Stimulated activated CD8-positive, alpha-beta memory T cell treated with anti-CD3 and anti-CD28 coated beads, Interleukin-2, amount 100 ng/mL, for 48 hours (primary cell): ENCODE results near the gene RPL27.
"Not testable (repeated sequence)": the region's sequence is repeated elsewhere in the genome, so short reads cannot be mapped to it uniquely, and the experiment has no call there.

Source experiments
- DNase-seq, 2 donors: peaks; one replicate each; pipeline ENCODE4 v3.0.0-alpha.2; 2020; ENCODE audit warnings: low read depth in 2 of 2

Gene RPL27

GRCh38 chr17:42993913-42994312 lies 4.3 kb upstream of the RPL27 start:
- DNase-seq, result not testable (repeated sequence)

- DNase-seq, result no peak
These were observed 732 bp upstream of the RPL27 start for GRCh38 chr17:42997390-42997983.

- no peak for DNase-seq
These were observed 845 bp downstream of the RPL27 start for GRCh38 chr17:42999003-42999525.

DNA sequence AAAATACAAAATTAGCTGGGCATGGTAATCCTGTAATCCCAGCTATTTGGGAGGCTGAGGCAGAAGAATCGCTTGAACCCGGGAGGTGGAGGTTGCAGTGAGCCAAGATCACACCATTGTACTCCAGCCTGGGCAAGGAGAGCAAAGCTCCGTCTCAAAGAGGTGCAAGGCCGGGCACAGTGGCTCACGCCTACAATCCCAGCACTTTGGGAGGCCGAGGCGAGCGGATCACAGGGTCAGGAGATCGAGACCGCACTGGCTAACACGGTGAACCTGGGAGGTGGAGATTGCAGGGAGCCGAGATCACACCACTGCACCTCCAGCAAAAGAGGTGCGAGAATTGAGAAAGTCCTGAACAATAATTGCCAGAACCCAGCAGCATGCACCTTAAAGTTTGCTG lies 2.7 kb downstream of the RPL27 start:
- not testable (repeated sequence) for DNase-seq

- DNase-seq, result no peak
These were observed 5.4 kb downstream of the RPL27 start for GRCh38 chr17:43003542-43004172.

DNA sequence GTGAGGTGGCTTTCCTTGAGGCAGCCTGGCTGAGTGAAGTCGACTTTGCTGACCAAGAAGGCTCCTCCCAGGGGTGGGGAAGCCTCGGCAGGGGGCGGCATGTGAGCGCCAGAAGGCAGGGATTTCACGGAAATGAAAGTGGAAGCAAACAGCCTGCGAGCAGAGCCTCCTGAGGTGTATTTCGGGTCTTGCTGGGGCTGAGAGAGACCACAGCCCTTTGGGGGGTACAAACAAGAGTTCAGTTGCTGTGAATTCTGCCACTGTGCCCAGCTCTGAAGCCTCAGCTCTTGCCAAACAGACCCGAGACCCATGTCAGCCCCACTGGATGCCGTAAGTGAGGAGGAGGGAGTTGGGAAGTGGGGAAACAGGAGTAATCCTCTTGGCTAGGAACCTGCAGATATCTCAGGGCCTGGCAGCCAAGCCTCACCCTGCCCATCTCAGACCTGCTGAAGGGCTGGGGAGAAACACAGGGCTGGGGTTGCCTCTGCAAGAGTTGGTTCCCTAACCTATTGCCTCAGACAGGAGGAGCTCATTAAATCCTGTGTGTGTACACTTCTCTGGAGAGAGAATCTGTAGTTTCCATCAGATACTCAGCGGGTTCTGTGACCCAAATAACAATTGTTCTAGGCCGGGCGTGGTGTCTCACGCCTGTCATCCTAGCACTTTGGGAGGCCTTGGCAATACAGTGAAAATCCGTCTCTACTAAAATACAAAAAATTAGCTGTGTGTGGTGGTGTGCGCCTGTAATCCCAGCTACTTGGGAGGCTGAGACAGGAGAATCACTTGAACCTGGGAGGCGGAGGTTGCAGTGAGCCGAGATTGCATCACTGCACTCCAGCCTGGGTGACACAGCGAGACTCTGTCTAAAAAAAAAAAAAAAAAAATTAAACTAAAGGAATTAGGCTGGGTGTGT lies 8.7 kb downstream of the RPL27 start, which contains the start of gene IFI35:
TSS of gene IFI35 (plus strand) at position 146 of the 913 bp plus-strand sequence. CDS start at position 310, 164 bp downstream.
- DNase-seq, result peak; percentile 76

- DNase-seq, result no peak
These were observed 12.6 kb downstream of the RPL27 start for GRCh38 chr17:43010667-43011308.

GRCh38 chr17:43011728-43012472 lies 13.7 kb downstream of the RPL27 start:
- DNase-seq, result no peak

DNA sequence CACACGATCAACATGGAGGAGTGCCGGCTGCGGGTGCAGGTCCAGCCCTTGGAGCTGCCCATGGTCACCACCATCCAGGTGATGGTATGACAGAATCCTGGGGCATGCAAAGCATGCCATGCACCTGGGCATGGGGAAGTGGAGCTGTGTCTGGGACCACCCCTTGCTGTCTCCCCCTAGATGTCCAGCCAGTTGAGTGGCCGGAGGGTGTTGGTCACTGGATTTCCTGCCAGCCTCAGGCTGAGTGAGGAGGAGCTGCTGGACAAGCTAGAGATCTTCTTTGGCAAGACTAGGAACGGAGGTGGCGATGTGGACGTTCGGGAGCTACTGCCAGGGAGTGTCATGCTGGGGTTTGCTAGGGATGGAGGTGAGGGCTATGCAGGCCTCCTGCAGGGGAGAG lies 15.1 kb downstream of the RPL27 start:
- no peak for DNase-seq

DNA sequence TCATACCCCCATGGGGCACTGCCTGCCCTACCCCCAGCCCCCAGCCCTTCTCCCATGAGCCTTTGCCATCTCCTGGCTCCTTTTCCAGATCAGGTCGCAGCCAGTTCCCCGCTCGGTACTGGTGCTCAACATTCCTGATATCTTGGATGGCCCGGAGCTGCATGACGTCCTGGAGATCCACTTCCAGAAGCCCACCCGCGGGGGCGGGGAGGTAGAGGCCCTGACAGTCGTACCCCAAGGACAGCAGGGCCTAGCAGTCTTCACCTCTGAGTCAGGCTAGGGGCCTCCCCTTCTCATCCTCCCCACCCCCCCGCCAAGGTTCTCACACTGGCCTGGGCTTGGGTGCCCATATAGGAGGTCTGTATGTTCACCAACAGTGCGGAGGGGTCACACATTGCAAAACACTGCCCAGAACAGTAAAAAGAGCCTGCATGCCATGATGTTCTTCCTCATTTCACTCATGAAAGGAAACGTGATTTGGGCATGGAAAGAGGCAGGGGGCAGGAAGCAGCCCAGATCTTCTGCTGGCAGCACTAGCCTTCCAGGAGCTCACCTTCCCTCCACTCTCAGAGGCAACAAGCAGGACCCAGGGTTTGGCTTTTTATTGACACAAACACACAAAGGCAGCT lies 15.9 kb downstream of the RPL27 start:
- DNase-seq, result no peak

DNA sequence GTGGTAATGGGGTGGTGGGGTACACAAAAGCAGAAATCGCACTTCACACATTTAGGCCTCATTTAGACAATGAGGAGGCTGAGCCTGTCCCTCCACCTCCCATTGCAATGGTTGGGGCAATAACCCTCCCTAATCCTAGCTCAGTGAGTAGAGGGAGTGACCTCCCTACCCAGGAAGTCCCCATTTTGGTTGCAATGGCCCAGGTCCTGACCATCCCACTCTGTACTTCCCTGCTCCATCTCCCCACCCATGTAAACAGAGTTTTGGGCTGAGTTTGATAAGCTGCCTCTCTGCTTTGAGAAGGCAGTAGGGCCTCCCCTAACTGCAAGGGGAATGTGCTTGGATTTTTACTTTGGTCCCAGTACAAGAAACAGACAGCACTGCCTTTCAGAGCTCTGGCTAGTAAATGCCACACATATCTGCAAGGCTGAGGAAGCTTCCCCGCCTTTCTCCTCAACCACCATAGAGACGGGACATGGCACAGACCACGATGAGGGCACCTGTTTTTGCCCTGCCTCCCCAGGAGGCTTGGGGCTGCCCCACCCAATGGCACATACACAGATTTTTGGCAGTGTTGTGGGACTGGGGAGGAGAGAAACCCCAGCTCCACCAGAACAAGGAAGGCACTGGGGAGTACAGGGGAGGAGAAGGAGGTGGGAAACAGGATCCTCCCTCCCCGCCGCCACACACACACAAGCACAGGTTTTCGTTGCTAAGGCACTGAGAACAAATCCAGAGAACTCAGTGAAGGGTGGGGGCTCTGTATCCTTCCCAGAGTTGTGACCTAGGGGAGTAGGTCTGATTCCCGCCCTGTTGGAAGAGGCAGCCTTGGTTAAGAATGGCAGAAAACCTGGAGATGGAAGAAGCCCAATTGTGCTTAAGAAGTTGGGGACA lies 16.7 kb downstream of the RPL27 start:
- no peak for DNase-seq

GRCh38 chr17:43015579-43015978 lies 17.4 kb downstream of the RPL27 start:
- no peak for DNase-seq

GRCh38 chr17:43016216-43016615 lies 18.0 kb downstream of the RPL27 start:
- no peak for DNase-seq

- DNase-seq, result no peak
These were observed 20.0 kb downstream of the RPL27 start for GRCh38 chr17:43018008-43018853.

DNA sequence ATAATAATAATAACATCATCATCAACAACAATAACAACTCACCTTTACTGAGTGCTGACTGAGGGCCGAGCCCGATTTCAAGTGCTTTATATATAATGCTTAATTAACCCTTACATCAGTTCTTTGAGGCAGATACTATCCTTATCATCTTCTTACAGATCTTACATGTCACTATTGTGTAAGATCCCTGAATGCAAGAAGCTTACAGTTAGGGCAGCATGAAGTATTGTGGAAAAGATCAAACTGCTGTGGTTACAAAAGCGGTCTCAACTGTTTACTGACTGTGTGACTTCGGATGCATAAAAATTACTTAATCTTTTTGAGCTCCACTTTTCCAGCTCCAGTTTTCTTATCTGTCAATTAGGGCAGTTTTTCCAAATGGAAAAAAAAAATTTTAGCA lies 20.7 kb downstream of the RPL27 start:
- no peak for DNase-seq

DNA sequence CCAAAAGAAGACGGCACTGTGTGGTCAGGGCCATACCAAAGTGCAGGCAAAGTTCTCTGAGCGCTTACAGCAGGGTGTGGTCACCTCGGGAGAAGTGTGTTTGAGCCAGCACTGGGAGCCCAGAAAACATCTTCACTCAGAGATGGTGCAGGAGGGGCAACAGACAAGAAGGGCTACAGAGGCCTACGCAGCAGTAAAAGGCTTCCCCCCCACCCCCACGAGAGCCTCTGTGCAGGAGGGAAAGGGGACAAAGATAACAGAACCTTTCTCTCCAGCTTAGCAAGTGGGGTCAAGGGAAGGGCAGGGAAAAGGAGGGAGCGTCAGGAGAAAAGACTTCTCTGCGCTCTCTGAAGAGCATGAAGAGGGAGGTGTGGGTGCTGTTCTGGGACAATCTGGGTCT lies 21.2 kb downstream of the RPL27 start:
- DNase-seq, result no peak

DNA sequence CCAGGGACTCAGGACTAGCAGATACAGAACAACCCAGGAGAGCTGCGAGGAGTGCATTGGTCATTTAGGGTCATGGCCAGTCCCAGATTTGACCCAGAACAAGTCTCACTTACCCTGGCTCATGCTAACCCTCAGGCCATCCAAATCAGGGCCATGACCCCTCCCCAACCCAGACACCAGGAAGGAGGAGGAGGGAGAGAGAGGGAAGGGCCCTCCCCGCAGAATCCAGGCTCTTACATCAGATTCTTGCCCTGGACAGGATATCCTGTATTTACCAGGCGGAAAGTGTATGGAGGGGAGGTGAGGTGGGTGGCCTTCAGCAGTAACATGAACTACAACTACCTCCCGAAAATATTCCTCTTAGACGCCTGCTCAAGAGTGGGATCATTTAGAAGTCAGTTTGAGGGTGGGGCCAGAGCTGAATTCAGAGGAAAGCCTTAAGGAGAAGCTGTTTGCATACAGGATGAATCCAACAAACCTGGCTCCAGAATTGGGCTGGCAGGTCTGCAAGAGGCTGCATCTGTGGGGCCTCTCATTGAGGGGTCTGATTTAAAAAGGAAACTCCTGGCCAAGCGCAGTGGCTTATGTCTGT lies 21.9 kb downstream of the RPL27 start:
- DNase-seq, result no peak
